Measurements from ENCODE around the gene CCNT1. TPM values are rescaled to one million over a fixed set of nuclear protein-coding genes. Genes with fewer than 3 reads are reported as not detected.

Gene CCNT1
- total and polyA plus RNA-seq, 2 of the 13 experiments (the other 11 are each of a cell fraction or from before 2014, with no cell fraction given) = 18.0 to 28.2 TPM

GRCh38 chr12:48716493-48717251, at the start of gene CCNT1 (continued):
- TF ChIP-seq REST (IDR thresholded peaks at IDR 0.05; ENCODE audit: borderline replicate concordance in 1 of 2, low read depth in 1 of 2, low read length in 2 of 2) (0 out of 4 replicates have a peak, but pooled peaks of 1 of the 2 experiments have one; percentile 18), ZNF704 (CRISPR knock-in tag; IDR thresholded peaks at IDR 0.05; ENCODE audit: borderline replicate concordance) (no peak; the same call in 1 of the 2 replicates), PBX3 (CRISPR knock-in tag; IDR thresholded peaks at IDR 0.05; ENCODE audit: borderline replicate concordance) (no peak), STAT5B (CRISPR knock-in tag; IDR thresholded peaks at IDR 0.05) (no peak), TEAD3 (CRISPR knock-in tag; optimal IDR thresholded peaks at IDR 0.05; ENCODE audit: borderline replicate concordance) (peak; percentile 90), THAP9 (CRISPR knock-in tag; IDR thresholded peaks at IDR 0.05; ENCODE audit: borderline replicate concordance) (peak; percentile 100), ZMYM4 (CRISPR knock-in tag; IDR thresholded peaks at IDR 0.05) (peak; percentile 97), ZFP36 (IDR thresholded peaks at IDR 0.05; ENCODE audit: borderline replicate concordance, low read depth, low read length, partially characterized antibody) (no peak), HOXA5 (CRISPR knock-in tag; IDR thresholded peaks at IDR 0.05) (peak; percentile 67), ZNF780A (CRISPR knock-in tag; IDR thresholded peaks at IDR 0.05) (no peak), FOXP4 (CRISPR knock-in tag; IDR thresholded peaks at IDR 0.05) (peak; percentile 66; the same call in 1 of the 2 replicates), ZNF3 (CRISPR knock-in tag; IDR thresholded peaks at IDR 0.05) (no peak), BATF2 (CRISPR knock-in tag; IDR thresholded peaks at IDR 0.05) (0 out of 2 replicates have a peak, but pooled peaks have one; percentile 53), ZBTB43 (CRISPR knock-in tag; conservative IDR thresholded peaks at IDR 0.05) (peak; percentile 17; the same call in 1 of the 2 replicates)
